Stimulated activated CD8-positive, alpha-beta memory T cell treated with anti-CD3 and anti-CD28 coated beads, Interleukin-12 subunit alpha, Interleukin-12 subunit beta, amount 100 ng/mL, for 4 hours (primary cell): ENCODE data around the gene GMCL2.

Source experiments
- DNase-seq: peaks from one replicate; pipeline ENCODE4 v3.0.0-alpha.2; 2020; ENCODE audit warnings: low read depth

Gene GMCL2

GRCh38 chr5:178141550-178141949, 45.6 kb downstream of the GMCL2 start:
- DNase-seq: no peak

GRCh38 chr5:178137991-178138390, 49.2 kb downstream of the GMCL2 start:
- DNase-seq: no peak

- no peak for DNase-seq
These were observed 50.2 kb downstream of the GMCL2 start for GRCh38 chr5:178136990-178137389.
